ENCODE measurements around the gene FOSL2.
A peak's percentile ranks its signal among the peaks of the same experiment; 100 is the strongest.

The FOSL2 gene

GRCh38 chr2:28432362-28432761 is 39.7 kb downstream of the FOSL2 start:
- ATAC-seq (no peak), DNase-seq (no peak)

GRCh38 chr2:28433215-28433614 is 40.6 kb downstream of the FOSL2 start:
- no peak for ATAC-seq
- DNase-seq, result no peak

- no peak for ATAC-seq
- no peak for DNase-seq
Observed at GRCh38 chr2:28433935-28434599, 41.4 kb downstream of the FOSL2 start.

- no peak for DNase-seq
Observed at GRCh38 chr2:28434600-28434989, 41.9 kb downstream of the FOSL2 start.

GRCh38 chr2:28435241-28435640 is 42.6 kb downstream of the FOSL2 start:
- no peak for ATAC-seq
- DNase-seq, result no peak

More at GRCh38 chr2:28434600-28434989, 41.9 kb downstream of the FOSL2 start:
- ATAC-seq, result no peak

GRCh38 chr2:28435814-28436351 is 43.2 kb downstream of the FOSL2 start:
- no peak for ATAC-seq
- DNase-seq, result no peak

GRCh38 chr2:28436525-28437051 is 43.9 kb downstream of the FOSL2 start:
- DNase-seq (no peak), ATAC-seq (no peak)

GRCh38 chr2:28437149-28437835 is 44.6 kb downstream of the FOSL2 start:
- DNase-seq, result no peak
- ATAC-seq, result no peak

GRCh38 chr2:28437918-28438317 is 45.3 kb downstream of the FOSL2 start:
- no peak for ATAC-seq
- DNase-seq, result no peak

GRCh38 chr2:28438532-28439063 is 45.9 kb downstream of the FOSL2 start:
- no peak for DNase-seq
- ATAC-seq, result peak; percentile 35

- DNase-seq (no peak), ATAC-seq (no peak)
Observed at GRCh38 chr2:28439127-28439526, 46.5 kb downstream of the FOSL2 start.

- no peak for DNase-seq
- ATAC-seq, result no peak
Observed at GRCh38 chr2:28439763-28440162, 47.1 kb downstream of the FOSL2 start.

- no peak for DNase-seq
- ATAC-seq, result no peak
Observed at GRCh38 chr2:28442328-28442727, 49.7 kb downstream of the FOSL2 start.

GRCh38 chr2:28444956-28445355 is 52.3 kb downstream of the FOSL2 start:
- no peak for ATAC-seq

GRCh38 chr2:28445448-28446258 is 53.0 kb downstream of the FOSL2 start:
- ATAC-seq (peak; percentile 86), DNase-seq (peak; percentile 67)

More at GRCh38 chr2:28444956-28445355, 52.3 kb downstream of the FOSL2 start:
- no peak for DNase-seq

GRCh38 chr2:28446531-28446930 is 53.9 kb downstream of the FOSL2 start:
- no peak for DNase-seq
- no peak for ATAC-seq

GRCh38 chr2:28447086-28447485 is 54.4 kb downstream of the FOSL2 start:
- no peak for DNase-seq
- ATAC-seq, result no peak

GRCh38 chr2:28447943-28448792 is 55.5 kb downstream of the FOSL2 start:
- ATAC-seq, result no peak
- DNase-seq, result no peak

- no peak for ATAC-seq
Observed at GRCh38 chr2:28448793-28449100, 56.1 kb downstream of the FOSL2 start.

GRCh38 chr2:28449126-28449487 is 56.4 kb downstream of the FOSL2 start:
- ATAC-seq (no peak), DNase-seq (no peak)

More at GRCh38 chr2:28448793-28449100, 56.1 kb downstream of the FOSL2 start:
- no peak for DNase-seq
